Heart left ventricle (tissue), 13 donors: ENCODE data around the gene CCDC77.

Experiments used
- POLR2A ChIP-seq, 2 donors: fragments of 450-650 bp; IDR thresholded peaks; one replicate each; pipeline ENCODE4 v1.6.1; 2017; ENCODE audit warnings: antibody characterized with exemption in 2 of 2, mild to moderate bottlenecking in 2 of 2, moderate library complexity in 2 of 2
- TF ChIP-seq, protein P1 (sequence below), 12 donors: fragments of 200-600 bp; sonication (generic) in 4 of 12; IDR thresholded peaks; one replicate each; pipeline versions ENCODE4 v1.5.0 to v1.8.0; 2018 to 2022; ENCODE audit warnings: antibody characterized with exemption in 12 of 12, mild to moderate bottlenecking in 5 of 12
- donor health status: ischemic (EF 13 %, LVEDD 7.1; RV severe dilation, severe dysfunction).
- donor health status: DM: no; HTN: yes; CAD: no.
- donor health status: DM: no; HTN: no; CAD: no.
- donor health status: ischemic (EF 25% LVEDD 6.9; RV normal size, moderate dysfunction).
- donor health status: ischemic (EF 25% LVEDD 5.7; RV mildly dilated, moderate dysfunction).
- donor health status: ischemic (EF 35%, LVEDD 5.7; RV mildly dilated, moderate dysfunction).
- donor health status: nonischemic (EF 11% LVEDD 7.7; RV severe dilation, severe dysfunction).
- donor health status: DM: yes; HTN: yes; CAD: no.
- donor health status: PGD.
- donor health status: ischemic (EF 29% LVEDD 5.4; RV normal size, mild dysfunction).
- donor health status: nonischemic (EF 23%, LVEDD 6.1; RV moderate dilation, normal function).

DNA sequence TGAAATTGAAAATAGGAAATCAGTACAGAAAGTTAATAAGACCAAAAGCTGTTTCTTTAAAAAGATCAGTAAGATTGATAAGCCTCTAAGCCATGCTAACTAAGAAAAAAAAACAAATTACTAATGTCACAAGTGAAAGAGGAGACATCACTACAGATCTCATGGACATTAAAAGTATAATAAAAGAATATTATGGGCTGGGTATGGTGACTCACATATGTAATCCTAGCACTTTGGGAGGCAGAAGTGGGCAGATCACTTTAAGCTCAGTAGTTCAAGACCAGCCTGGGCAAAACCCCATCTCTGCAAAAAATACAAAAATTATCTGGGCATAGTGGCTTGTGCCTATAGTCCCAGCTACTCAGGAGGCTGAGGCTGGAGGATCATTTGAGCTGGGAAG, 88.8 kb downstream of the CCDC77 start:
- TF ChIP-seq, protein P1, sequence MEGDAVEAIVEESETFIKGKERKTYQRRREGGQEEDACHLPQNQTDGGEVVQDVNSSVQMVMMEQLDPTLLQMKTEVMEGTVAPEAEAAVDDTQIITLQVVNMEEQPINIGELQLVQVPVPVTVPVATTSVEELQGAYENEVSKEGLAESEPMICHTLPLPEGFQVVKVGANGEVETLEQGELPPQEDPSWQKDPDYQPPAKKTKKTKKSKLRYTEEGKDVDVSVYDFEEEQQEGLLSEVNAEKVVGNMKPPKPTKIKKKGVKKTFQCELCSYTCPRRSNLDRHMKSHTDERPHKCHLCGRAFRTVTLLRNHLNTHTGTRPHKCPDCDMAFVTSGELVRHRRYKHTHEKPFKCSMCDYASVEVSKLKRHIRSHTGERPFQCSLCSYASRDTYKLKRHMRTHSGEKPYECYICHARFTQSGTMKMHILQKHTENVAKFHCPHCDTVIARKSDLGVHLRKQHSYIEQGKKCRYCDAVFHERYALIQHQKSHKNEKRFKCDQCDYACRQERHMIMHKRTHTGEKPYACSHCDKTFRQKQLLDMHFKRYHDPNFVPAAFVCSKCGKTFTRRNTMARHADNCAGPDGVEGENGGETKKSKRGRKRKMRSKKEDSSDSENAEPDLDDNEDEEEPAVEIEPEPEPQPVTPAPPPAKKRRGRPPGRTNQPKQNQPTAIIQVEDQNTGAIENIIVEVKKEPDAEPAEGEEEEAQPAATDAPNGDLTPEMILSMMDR (IDR thresholded peaks at IDR 0.05) = no peak
- no peak for TF ChIP-seq POLR2A (IDR thresholded peaks at IDR 0.05)
